Body of pancreas (tissue), 4 donors: Measurements from ENCODE around the gene SSX2IP. TPM values are rescaled to one million over a fixed set of nuclear protein-coding genes. Genes with fewer than 3 reads are reported as not detected.
"Not testable (repeated sequence)": the region's sequence is repeated elsewhere in the genome, so short reads cannot be mapped to it uniquely, and the experiment has no call there.

ENCODE experiments used
- ATAC-seq: fragments of 150-250 bp; one replicate; pipeline ENCODE4 v1.9.1; 2016
- DNase-seq, 4 donors: peaks; one replicate each; pipeline ENCODE4 v3.0.0-alpha.2; 2019
- H3K27ac ChIP-seq, 4 donors: fragments of 200-600 bp; sonication (generic); 1 replicate in 3 of 4; 2 replicates in 1 of 4; pipeline versions ENCODE4 v1.5.1 to v1.6.1; 2016 to 2019; ENCODE audit warnings: mild to moderate bottlenecking in 1 of 4, mixed read lengths in 1 of 4, moderate library complexity in 1 of 4
- H3K27me3 ChIP-seq, 2 donors: fragments of 200-600 bp; sonication (generic); one replicate each; pipeline ENCODE4 v1.6.0; 2016; ENCODE audit warnings: mild to moderate bottlenecking in 1 of 2
- H3K36me3 ChIP-seq, 2 donors: fragments of 200-600 bp; sonication (generic); replicated peaks in 1 of 2; 2 replicates each; pipeline ENCODE4 v1.5.1; 2016; ENCODE audit warnings: low read depth in 2 of 2; ENCODE audit not compliant: insufficient read depth in 1 of 2
- H3K4me1 ChIP-seq: fragments of 200-600 bp; sonication (generic); one replicate; pipeline ENCODE4 v1.6.0; 2016
- H3K4me3 ChIP-seq, 2 donors: fragments of 200-600 bp; sonication (generic); 1 replicate in 1 of 2; 2 replicates in 1 of 2; pipeline ENCODE4 v1.5.1; 2016 to 2019
- H3K9me3 ChIP-seq, 3 donors: fragments of 200-600 bp; sonication (generic); 1 replicate in 2 of 3; 2 replicates in 1 of 3; pipeline ENCODE4 v1.5.1; 2016
- POLR2A ChIP-seq, 3 donors: fragments of 450-650 bp; IDR thresholded peaks; one replicate each; pipeline ENCODE4 v1.6.1; 2016; ENCODE audit warnings: antibody characterized with exemption in 3 of 3, mild to moderate bottlenecking in 2 of 3
- WGBS, 2 donors: methylation state at CpG; one replicate each; pipeline ENCODE4 v1.1.5; 2017; 5-methylcytosine and 5-hydroxymethylcytosine counted together
- intact Hi-C: fragments of 100-400 bp; cut with DNase I; formaldehyde crosslinking; loops from one replicate; pipeline ENCODE4 v1.15.1; 2023
- total RNA-seq, 2 donors: library from RNA; depleted of rRNA; stranded (reverse); fragments of >200 nt; gene quantifications; one replicate each; pipeline ENCODE4 v1.1.0, GENCODE V29; 2016
- TF ChIP-seq, protein P1 (sequence below), 7 experiments: fragments of 450-650 bp in 4 of 7; fragments of 200-600 bp in 3 of 7; sonication (generic) in 3 of 7; IDR thresholded peaks; one replicate each; pipeline ENCODE4 v1.5.1; 2016 to 2019; ENCODE audit warnings: antibody characterized with exemption in 7 of 7

Gene SSX2IP
- total RNA-seq, 2 donors from 2014 or later: 4.6 to 6.0 TPM

GRCh38 chr1:84665703-84666317 lies 24.5 kb downstream of the SSX2IP start:
- TF ChIP-seq, protein P1, sequence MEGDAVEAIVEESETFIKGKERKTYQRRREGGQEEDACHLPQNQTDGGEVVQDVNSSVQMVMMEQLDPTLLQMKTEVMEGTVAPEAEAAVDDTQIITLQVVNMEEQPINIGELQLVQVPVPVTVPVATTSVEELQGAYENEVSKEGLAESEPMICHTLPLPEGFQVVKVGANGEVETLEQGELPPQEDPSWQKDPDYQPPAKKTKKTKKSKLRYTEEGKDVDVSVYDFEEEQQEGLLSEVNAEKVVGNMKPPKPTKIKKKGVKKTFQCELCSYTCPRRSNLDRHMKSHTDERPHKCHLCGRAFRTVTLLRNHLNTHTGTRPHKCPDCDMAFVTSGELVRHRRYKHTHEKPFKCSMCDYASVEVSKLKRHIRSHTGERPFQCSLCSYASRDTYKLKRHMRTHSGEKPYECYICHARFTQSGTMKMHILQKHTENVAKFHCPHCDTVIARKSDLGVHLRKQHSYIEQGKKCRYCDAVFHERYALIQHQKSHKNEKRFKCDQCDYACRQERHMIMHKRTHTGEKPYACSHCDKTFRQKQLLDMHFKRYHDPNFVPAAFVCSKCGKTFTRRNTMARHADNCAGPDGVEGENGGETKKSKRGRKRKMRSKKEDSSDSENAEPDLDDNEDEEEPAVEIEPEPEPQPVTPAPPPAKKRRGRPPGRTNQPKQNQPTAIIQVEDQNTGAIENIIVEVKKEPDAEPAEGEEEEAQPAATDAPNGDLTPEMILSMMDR (IDR thresholded peaks at IDR 0.05): no peak
- no peak for TF ChIP-seq POLR2A (IDR thresholded peaks at IDR 0.05)
- no peaks in the 10 kb centered on the region for H3K36me3 ChIP-seq
- no peak for DNase-seq
- H3K4me3 ChIP-seq: no peak overlapping the region
- no peak overlapping the region for H3K27ac ChIP-seq
- no peaks in the 10 kb centered on the region for H3K9me3 ChIP-seq
- no peaks in the 10 kb centered on the region for H3K27me3 ChIP-seq
- no peaks in the 10 kb centered on the region for H3K4me1 ChIP-seq
- ATAC-seq: no peak
- intact Hi-C loops: no loop called here
- 89 to 91% methylated on average over 3 of the region's 3 CpGs for WGBS, 2 donors

GRCh38 chr1:84653130-84653677 lies 37.1 kb downstream of the SSX2IP start:
- ATAC-seq (no peak), DNase-seq (no peak)
- no peaks in the 10 kb centered on the region for H3K27me3 ChIP-seq
- H3K4me3 ChIP-seq: no peak overlapping the region
- H3K36me3 ChIP-seq: no peaks in the 10 kb centered on the region
- H3K9me3 ChIP-seq: no peaks in the 10 kb centered on the region
- peaks cover 3% of the 10 kb centered on the region for H3K4me1 ChIP-seq
- H3K27ac ChIP-seq: no peak overlapping the region
- 83 to 88% methylated on average over 2 of the region's 2 CpGs for WGBS, 2 donors
- intact Hi-C loops: no loop called here
- no peak for TF ChIP-seq POLR2A (IDR thresholded peaks at IDR 0.05)
- TF ChIP-seq, protein P1 (IDR thresholded peaks at IDR 0.05): no peak

DNA sequence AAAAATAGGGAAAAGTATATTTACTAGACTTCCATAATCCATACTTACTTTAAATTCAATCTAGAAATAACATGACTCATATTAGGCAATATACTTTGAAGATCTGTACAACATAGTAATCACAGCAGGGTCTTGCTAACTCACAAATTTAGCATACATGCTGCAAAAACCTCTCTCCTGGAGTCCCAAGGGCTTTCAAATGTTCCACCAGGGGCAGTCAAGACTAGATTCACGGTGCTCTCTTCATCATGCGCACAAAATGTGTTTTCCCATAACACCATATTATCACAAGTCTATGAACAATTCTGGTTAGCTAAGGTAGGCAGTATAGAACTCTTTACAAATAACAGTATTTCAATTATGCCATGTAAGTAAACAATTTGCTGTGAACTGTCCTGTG lies 45.8 kb downstream of the SSX2IP start:
- Histone ChIP-seq H3K36me3 (no peaks in the 10 kb centered on the region), H3K27me3 (no peaks in the 10 kb centered on the region), H3K4me1 (peaks cover 5% of the 10 kb centered on the region), H3K27ac (no peak overlapping the region), H3K9me3 (no peaks in the 10 kb centered on the region), H3K4me3 (no peak overlapping the region)
- 93 to 100% methylated on average over 2 of the region's 2 CpGs for WGBS, 2 donors
- DNase-seq (no peak), ATAC-seq (no peak)
- intact Hi-C loops: no loop called here
- TF ChIP-seq POLR2A (IDR thresholded peaks at IDR 0.05): no peak
- TF ChIP-seq, protein P1 (IDR thresholded peaks at IDR 0.05): no peak

GRCh38 chr1:84643183-84643582 lies 47.1 kb downstream of the SSX2IP start:
- TF ChIP-seq, protein P1 (IDR thresholded peaks at IDR 0.05): no peak
- no peak for TF ChIP-seq POLR2A (IDR thresholded peaks at IDR 0.05)
- ATAC-seq (no peak), DNase-seq (no peak)
- H3K36me3 ChIP-seq: no peaks in the 10 kb centered on the region
- no peaks in the 10 kb centered on the region for H3K27me3 ChIP-seq
- peaks cover 5% of the 10 kb centered on the region for H3K4me1 ChIP-seq
- H3K9me3 ChIP-seq: no peaks in the 10 kb centered on the region
- intact Hi-C loops: no loop called here
- H3K4me3 ChIP-seq: no peak overlapping the region
- H3K27ac ChIP-seq: no peak overlapping the region
- 72 to 76% methylated on average over 6 of the region's 6 CpGs for WGBS, 2 donors

GRCh38 chr1:84642774-84643173 lies 47.5 kb downstream of the SSX2IP start:
- ATAC-seq (no peak), DNase-seq (no peak)
- H3K4me3 ChIP-seq: no peak overlapping the region
- TF ChIP-seq, protein P1 (IDR thresholded peaks at IDR 0.05): no peak
- TF ChIP-seq POLR2A (IDR thresholded peaks at IDR 0.05): no peak
- H3K27ac ChIP-seq: no peak overlapping the region
- intact Hi-C loops: no loop called here
- peaks cover 5% of the 10 kb centered on the region for H3K4me1 ChIP-seq
- H3K9me3 ChIP-seq: no peaks in the 10 kb centered on the region
- H3K36me3 ChIP-seq: no peaks in the 10 kb centered on the region
- H3K27me3 ChIP-seq: no peaks in the 10 kb centered on the region

DNA sequence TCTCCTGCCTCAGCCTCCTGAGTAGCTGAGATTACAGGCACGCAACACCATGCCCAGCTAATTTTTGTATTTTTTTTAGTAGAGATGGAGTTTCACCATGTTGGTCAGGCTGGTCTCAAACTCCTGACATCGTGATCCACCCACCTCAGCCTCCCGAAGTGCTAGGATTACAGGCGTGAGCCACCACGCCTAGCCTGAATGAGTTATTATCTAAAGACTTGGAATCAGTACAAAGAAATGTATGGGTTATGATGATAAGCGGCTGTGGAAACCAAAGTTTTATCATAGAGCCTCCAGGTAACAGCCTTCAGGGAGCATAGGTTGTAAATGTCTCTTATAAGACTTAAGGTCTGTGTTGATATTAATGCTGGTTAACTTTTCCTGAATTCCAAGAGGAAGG lies 50.5 kb downstream of the SSX2IP start:
- 77 to 78% methylated on average over 6 of the region's 6 CpGs for WGBS, 2 donors
- H3K4me3 ChIP-seq, H3K36me3 ChIP-seq, H3K9me3 ChIP-seq, H3K4me1 ChIP-seq, DNase-seq, H3K27ac ChIP-seq, intact Hi-C loops, H3K27me3 ChIP-seq, ATAC-seq: not testable (repeated sequence)
